ENCODE results near the gene RFLNA.
A peak's percentile ranks its signal among the peaks of the same experiment; 100 is the strongest.

The RFLNA gene

DNA sequence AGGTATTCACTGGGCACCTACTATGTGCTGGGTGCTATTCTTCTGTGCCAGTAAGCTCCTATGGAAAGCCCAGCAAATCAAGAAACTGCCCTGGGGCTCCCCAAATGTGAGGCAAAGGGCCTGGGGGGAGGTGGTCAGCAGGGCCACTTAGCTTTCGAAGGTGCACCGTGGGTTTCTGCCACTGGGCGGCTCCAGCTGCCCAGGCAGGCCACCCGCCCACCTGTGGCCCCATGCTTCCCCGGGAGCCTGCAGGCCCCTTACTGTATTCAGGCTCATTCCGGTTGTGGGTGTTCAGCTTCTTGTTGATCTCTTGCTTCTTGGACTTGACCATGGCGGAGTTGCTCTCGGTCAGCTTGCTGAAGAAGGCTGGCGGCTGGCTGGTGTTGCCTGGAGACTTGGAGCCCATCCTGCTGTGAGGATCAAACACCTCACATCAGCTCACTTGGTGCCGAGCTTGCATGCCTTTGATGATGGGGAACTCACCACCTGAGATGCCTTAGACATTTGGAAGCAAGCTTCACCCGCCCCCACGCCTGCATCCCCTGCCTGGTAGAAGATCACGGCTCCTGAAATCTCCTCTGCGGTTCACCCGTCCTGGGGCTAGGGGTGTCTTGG lies 37.3 kb downstream of the RFLNA start:
- intact Hi-C loops (cut with DNase I), result no loop called here
- DNase-seq, result no peak

DNA sequence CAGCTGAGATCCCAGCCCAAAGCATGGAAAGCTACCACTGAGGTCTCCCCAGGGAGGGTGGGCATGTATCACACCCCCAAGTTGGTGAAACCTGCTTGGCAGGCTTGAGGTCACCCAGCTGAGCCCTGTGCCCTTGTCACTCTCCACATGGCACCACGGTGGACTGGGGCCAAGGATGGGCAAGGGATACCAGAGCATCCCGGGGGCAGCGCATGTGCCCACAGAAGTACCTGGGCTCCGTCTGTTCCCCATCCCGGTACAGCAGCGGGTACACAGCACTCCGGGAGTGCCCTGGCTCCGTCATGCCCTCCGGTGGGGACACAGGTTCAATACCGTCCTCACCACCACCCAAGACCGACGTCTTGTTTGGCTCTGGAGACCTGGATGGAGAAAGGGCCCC lies 38.0 kb downstream of the RFLNA start:
- intact Hi-C loops (cut with DNase I), result no loop called here
- DNase-seq, result no peak

DNA sequence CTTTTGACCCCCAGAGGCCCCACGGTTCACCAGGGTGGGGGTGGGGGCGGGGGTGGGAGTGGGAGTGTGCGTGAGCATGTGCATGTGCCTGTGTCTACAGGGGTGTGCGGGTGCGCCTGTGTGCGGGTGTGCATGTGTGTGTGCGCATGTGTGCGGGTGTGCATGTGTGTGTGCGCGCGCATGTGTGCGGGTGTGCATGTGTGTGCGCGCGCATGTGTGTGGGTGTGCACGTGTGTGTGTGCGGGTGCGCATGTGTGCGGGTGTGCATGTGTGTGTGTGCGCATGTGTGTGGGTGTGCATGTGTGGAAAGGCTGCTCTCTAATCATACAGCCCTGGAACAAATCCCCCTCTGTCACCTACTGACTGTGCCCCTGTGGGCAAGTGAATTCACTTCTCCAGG lies 38.8 kb downstream of the RFLNA start:
- intact Hi-C loops (cut with DNase I), result no loop called here
- no peak for DNase-seq

DNA sequence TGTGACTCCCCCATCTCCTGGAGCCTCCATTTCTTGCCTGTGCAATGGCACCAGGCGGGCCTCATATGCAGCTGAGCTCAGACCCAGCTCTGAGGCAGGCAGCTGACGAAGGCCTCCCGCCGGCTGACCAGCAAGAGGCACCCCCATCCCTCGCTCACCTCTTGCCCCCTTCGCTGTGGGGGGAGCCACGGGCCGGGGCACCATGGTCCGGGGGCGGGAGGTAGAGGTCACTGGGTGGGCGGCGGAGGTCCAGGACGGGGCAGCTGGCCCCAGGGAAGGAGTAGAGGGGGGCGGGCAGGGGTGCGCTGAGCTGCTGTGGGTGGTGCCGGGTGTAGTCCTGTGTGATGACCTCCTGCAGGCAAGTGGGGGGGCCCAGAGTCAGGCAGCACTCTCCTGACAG lies 39.4 kb downstream of the RFLNA start:
- intact Hi-C loops (cut with DNase I), result no loop called here
- no peak for DNase-seq

DNA sequence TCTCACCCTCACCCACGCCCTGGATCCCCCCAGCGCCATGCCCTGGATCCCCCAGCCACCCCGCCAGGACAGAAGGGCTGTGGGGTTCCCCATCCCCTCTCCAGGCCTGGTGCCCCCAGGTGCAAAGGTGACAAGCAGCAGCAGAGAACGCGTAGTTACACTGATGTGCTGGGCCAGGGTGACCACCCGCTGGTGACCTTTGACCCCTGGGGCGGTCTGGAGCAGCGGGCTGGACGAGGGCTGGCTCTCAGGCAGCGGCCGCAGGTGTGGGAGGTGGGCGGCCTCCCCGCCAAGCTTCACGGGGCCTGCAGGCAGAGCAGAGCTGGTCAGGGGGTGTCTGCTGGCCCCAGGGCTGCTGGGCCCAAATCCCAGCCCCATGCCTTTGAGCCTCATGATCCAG lies 40.1 kb downstream of the RFLNA start:
- intact Hi-C loops (cut with DNase I), result no loop called here
- no peak for DNase-seq

DNA sequence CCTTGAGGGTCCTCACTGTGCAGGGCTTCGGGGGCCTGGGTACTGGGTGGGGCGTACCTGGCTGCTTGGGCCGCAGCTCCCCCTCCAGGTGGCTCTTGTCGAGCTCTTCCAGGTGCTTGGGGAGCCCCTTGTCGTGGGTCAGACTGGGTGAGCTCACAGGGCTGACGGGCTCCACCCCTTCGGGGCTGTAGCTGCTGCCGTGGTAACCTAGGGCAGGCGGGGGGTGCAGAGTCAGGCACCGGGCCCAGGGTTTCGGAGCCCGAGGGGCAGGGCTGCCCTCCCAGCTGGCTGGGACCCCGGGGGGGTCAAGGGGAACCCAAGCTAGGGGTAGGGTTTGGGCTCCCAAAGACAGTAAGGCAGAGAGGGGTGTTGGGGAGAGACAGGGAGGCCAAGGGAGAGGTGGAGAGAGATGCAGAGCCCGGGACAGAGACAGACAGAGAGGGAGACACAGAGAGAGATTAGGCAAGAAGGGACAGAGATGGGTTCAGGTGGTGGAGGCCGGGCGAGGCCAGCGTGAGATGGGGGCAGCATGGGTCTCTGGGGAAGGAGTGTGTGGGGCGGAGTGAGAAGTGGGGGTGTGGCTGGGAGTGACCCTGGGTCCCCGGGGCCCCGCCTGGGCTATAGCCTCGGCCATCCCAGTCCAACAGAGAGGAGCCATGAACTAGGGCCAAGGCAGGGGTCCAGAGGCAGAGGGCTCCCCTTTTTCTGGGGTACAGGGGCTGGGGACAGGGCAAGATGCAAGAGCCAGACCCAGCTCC lies 40.7 kb downstream of the RFLNA start:
- intact Hi-C loops (cut with DNase I), result no loop called here
- no peak for DNase-seq

DNA sequence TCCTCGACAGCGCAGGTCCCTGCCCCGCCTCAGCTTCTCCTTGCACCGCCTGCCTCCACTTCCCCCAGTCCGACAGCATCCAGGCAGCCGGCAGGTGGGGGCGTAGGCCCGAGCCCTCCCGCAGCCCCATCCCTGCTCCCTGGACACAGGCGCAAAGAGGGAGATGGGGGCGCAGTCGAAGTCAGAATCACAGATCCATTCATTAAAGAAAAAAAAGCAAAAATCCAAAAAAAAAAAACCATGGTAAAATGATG lies 41.2 kb downstream of the RFLNA start:
- intact Hi-C loops (cut with DNase I), result no loop called here
- no peak for DNase-seq

DNA sequence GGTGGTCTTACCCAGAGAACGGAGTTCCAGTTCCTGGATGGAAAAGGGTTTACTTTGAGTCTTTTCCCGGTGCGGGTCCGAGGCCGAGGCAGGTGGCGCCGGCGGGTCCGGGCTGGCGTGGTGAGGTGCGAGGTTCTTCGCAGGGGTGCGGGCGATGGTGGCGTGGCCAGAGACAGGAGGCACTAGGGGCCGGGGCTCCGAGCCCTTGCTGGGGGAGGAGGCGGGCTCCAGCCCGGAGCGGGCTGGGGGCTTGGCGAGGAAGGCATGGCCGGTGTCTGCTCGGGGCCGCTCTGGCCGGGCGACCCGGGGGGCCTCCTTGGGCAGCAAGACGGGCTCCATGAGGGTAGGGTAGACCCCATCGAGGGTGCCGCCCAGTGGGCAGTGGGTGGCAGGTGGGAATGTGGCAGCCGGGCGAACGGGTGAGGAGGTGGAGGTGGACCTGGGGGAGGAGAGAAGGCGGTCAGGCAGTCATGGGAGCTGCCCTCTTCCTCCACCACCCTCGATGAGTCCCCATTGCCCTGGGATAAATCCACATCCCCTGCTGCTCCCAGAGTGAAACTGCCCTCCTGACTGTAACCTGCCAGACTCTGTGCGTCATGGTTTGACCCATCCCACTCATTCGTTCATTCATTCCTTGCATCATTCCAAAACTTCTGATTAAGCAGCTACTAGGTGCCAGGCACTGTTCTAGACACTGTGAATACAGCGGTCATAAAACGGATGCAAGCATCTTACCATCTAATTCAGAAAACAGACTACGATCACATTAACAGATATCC lies 42.0 kb downstream of the RFLNA start:
- intact Hi-C loops (cut with DNase I), result no loop called here
- DNase-seq, result no peak

DNA sequence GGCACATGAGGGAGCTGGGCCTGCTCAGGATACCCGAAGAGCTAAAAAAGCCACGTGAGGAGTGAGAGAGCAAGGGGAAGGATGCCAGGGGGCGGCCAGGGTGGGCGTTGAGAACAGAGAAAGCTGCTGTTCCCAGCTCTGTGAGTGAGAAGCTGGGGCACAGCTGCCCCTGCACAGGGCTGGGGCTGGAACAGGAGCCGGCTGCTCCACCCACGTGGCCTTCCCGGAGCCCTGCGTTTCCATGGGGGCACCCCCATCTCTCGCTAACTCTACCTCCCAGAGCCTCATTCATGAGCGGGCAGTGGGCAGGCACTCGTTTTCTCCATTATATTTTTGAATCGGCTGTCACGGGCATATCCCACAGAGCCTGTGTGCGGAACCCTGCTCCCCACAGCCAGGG lies 42.7 kb downstream of the RFLNA start:
- intact Hi-C loops (cut with DNase I), result no loop called here
- peak in 41 of 42 donors; percentile 23 to 74 (median 49) for DNase-seq

DNA sequence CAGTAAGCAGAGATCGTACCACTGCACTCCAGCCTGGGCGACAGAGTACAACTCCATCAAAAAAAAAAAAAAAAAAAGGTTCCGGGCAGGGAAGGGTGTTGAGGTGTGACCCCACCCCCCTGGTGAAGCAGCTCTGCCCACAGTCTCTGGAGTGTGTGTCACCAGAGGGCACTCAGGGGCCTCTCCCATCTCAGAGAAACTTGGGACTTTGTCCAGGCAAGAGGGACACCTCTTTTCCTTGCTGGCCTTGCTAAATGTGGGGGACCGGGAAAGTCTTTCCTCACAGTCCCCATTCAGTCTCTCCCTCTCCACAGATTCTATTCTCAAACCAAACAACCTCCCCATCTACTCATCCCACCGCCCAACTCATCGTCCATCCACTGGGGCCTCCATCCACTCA lies 43.6 kb downstream of the RFLNA start:
- DNase-seq, result no peak
- intact Hi-C loops (cut with DNase I), result no loop called here

DNA sequence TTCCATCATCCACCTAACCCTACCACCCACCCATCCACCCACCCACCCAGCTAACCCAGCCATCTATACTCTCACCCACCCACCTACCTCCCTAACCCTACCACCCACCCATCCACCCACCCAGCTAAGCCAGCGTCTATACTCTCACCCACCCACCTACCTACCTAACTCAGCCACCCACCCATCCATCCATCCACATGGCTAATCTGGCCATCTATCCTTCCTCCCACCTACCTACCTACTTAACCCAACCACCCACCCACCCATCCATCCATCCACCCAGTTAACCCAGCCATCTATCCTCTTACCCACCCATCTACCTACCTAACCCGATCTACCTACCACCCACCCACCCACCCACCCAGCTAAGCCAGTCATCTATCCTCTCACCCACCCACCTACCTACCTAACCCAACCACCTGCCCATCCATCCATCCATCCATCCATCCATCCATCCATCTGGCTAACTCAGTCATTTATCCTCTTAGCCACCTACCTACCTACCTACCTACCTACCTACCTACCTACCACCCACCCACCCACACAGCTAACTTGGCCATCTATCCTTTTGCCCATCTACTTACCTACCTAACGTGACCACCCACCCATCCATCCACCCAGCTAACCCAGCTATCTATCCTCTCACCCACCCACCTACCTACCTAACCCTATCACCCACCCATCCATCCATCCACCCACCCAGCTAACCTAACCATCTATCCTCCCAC lies 44.1 kb downstream of the RFLNA start:
- no peak for DNase-seq

DNA sequence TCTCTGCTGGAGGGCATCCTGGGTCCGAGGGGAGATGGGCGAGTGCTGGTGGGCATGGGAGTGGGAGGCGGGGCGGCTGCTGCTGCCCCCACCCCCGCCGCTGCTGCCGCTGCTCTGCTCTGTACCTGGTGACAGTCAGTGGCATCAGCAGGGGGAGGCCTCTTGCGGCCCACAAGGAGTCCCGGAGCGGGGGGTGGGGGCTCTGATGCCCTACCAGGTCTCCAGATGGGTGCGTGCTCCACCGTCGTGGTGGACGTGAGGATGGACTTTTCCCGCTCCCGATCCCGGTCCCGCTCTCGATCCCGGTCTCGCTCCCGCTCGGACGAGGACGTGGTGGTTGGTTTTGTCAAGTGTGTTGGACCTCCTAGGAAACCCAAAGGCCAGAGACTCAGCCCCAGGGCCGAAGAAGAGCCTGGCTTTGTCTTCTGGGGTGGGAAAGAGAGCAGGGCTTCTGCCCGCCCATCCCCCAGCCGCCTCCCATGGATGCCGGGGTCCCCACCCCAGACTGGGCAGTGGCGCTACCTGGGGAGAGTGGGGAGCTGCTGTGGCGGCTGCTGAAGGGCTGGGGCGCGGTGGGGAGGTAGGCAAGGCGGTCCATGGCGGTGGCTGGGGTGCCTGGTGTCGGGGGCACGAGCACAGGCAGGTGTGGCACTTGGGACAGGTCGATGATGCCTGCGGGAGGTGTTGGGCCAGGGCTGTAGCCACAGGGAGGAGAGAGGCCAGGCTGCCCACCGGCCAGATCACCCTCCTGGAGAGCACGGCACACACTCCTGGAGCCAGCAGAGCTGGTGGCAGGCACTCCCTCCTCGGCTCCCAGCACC lies 45.4 kb downstream of the RFLNA start:
- intact Hi-C loops (cut with DNase I), result no loop called here
- DNase-seq, result no peak

More for the DNA sequence above, 44.1 kb downstream of the RFLNA start:
- intact Hi-C loops (cut with DNase I), result no loop called here

DNA sequence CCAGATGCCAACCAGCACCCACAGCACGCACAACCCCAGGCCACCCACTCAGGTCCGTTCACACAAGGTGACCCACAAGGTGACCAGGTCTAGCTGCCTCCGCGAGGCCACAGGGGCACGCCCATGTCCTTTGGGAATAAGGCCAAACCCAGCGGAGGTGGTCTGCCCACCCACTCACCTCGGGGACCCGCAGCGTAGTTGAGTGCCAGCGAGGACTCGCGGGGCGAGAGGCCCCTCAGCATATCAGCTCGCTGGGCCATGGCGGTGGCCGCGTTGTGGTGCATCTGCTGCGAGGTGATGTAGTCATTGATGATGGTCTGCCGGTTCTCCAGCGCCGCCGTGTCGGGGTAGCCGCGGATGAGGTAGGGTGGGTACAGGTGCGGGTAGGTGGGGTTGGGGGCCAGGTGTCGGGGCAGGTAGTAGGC lies 46.8 kb downstream of the RFLNA start:
- DNase-seq, result no peak
- intact Hi-C loops (cut with DNase I), result no loop called here

DNA sequence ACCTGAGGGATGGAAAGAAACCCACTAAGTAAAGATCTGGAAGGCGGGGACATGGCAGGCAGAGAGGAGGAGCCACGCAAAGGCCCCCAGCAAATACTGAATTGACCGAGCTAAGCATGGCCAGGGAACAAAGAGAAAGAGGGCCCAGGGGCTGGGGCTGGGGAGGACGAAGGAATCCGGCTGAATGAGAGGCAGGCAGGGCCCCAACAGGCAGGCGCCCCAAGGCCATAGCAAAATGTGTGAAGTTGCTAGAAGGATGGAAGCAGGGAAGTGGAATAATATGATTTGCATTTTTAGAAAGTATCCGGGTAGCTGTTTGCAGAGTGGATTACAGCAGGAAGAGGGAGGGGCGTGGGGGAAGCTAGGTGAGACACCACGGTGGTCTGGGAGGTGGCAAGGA lies 49.1 kb downstream of the RFLNA start:
- no peak for DNase-seq
- intact Hi-C loops (cut with DNase I), result no loop called here

DNA sequence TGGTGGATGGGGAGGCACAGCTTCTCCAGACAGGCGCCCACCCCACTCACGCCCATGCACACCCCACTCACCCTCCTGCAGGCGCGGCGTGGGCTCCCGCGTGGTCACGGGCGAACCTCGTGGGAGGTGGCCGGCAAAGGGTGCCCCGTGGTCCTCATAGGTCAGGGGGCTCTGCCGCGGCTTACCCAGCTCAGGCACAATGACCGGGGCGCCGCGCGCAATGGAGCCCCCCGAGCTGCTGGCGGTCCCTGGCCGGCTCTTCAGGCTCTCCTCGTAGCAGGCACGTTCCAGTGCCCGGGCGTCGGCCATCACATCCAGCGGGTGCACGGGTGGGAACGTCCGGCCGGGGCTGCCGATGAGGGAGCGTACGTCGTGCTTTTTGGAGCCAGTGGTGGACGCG lies 49.6 kb downstream of the RFLNA start:
- no peak for DNase-seq
- intact Hi-C loops (cut with DNase I), result no loop called here

DNA sequence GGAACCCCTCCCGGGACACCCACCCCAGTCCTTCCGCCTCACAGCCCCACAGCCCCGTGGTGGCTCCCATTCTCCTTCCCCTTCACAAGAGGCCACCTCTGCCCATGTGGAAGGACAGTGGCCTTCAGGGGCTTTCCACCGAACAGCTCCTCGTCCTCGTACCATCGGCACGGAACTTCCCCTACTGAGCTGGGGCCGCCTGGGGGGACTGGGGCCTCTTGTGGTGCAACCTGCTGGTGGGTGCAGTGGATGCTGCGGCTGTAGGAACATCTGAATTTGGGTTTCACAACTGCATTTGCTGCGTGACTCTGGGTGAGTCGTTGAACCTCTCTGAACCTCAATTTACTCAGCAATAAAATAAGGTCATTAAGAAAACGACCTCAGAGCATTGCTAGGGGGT lies 50.9 kb downstream of the RFLNA start:
- intact Hi-C loops (cut with DNase I), result loop anchor here (5.0 kb wide), 1 partner anchor 422 kb away; no protein-coding TSS in a partner anchor
- DNase-seq, result no peak

DNA sequence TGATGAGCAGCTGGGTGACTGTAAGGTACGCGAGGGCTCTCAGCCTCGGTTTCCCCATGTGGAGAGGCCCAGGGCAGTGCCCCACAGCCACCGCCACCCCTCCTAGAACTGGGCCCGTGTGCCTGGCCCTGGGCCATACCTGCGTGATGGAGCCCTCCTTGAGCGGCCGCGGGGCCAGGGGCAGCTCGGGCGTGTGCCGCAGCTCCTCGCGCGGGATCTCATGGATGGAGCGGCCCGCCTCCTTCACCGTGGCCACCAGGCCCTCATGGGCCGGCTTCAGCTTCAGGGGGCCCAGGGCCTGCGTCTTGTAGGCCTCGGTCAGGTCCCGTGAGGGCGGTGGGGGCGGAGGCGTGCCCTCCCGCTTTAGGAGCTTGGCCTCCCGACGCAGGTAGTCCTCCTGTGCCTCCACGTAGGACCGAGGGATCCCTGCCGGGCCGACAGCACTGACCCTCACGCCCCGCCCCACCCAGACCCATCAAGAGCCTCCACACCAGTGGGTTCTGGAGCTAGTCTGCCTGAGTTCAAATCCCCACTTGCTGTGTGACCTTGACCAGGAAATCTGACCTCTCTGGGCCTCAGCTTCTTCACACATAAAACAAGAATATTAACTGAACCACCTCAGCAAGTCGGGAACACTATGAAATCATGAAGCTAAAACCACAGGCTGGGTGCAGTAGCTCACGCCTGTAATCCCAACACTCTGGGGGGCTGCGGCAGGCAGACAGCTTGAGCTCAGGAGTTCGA lies 51.7 kb downstream of the RFLNA start:
- intact Hi-C loops (cut with DNase I), result loop anchor here (5.0 kb wide), 1 partner anchor 421 kb away; no protein-coding TSS in a partner anchor
- DNase-seq, result no peak

DNA sequence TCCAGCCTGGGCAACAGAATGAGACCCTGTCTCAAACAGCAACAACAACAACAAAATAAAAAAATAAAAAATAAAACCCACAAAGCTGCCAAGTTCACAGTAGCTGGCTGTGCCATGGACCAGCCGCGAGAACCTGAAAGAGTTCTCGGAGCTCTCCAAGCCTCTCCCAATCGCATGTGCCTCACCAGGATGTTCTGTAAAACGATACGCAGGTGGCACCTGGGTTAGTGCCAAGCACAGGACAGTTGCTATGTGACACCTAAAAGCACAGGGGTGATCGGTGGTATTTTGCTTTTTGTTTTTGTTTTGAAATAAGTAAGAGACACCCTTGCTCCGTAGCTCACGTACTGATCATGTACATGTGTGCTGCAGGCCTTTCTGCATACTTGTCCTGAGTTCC lies 52.4 kb downstream of the RFLNA start:
- DNase-seq, result no peak
- intact Hi-C loops (cut with DNase I), result loop anchor here (5.0 kb wide), 1 partner anchor 420 kb away; no protein-coding TSS in a partner anchor

All from head of caudate nucleus (tissue), 42 donors.